Astrocyte of the cerebellum (primary cell): ENCODE results near the gene AGAP1.

Experiments
- DNase-seq: peaks from one replicate; pipeline ENCODE4 v3.0.0-alpha.2; 2011; ENCODE audit warnings: low read depth
- H3K4me3 ChIP-seq: 2 replicates; pipeline ENCODE4 v1.5.1; 2011; ENCODE audit warnings: mild to moderate bottlenecking, low read depth, low read length, moderate library complexity
- CTCF ChIP-seq: IDR thresholded peaks from 2 replicates; pipeline ENCODE4 v1.5.1; 2012; ENCODE audit warnings: low read length, low read depth, moderate library complexity, mild to moderate bottlenecking; ENCODE audit errors: missing control alignments
- in situ Hi-C: cut with HindIII; loops from 2 replicates; pipeline ENCODE4 v1.10.0; 2017; ENCODE audit warnings: low sequenced_read_pairs

AGAP1 gene

GRCh38 chr2:236156860-236157194 lies 663.0 kb downstream of the AGAP1 start:
- no peak overlapping the region for H3K4me3 ChIP-seq
- no peak for TF ChIP-seq CTCF
- in situ Hi-C loops: no loop called here
- no peak for DNase-seq

GRCh38 chr2:236157366-236157765 lies 663.5 kb downstream of the AGAP1 start:
- no peak for DNase-seq
- in situ Hi-C loops: no loop called here
- no peak for TF ChIP-seq CTCF

GRCh38 chr2:236157815-236158498 lies 664.1 kb downstream of the AGAP1 start:
- H3K4me3 ChIP-seq: no peak overlapping the region
- DNase-seq: no peak
- in situ Hi-C loops: no loop called here
- no peak for TF ChIP-seq CTCF

More at GRCh38 chr2:236157366-236157765, 663.5 kb downstream of the AGAP1 start:
- H3K4me3 ChIP-seq: no peak overlapping the region

DNA sequence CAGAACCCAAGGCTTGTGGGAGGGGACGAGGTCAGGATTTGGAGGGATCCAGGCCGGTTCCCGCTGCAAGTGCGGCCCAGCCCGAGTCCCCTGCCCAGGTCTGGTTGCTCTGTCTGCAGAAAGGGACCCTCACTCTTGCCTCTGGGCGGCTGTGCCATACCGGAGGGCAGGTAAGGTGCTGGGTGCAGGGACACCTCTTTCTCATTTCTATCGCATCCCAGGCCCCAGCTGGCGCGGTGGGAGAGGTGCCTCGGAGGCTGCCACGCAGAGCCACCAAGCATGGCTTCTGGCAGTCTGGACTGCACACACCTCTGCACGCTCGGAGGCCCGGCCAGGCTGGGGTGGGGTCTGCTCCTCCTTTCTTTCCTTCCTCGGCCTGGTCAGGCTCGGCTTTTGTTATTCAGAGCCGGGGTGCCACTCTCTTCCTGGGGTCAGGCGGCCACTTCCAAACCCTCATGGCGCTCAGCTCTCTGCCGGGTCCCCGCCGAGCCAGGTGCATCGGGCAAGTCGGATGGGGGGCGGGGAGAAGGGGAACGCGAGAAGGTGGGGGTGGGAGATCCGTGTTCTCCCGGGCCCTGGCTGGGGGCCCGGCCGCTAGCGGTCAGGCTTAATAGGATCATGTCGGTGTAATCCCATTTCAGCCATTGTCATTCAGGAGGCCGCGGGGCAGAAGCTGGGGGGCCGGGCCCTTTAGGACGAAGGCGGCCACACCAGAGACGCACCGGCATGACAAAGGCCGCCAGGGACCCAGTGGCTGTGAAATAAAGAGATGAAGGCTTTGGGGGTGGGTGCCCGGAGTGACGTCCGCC lies 665.3 kb downstream of the AGAP1 start:
- no peak overlapping the region for H3K4me3 ChIP-seq
- DNase-seq: no peak
- TF ChIP-seq CTCF: no peak
- in situ Hi-C loops: no loop called here

DNA sequence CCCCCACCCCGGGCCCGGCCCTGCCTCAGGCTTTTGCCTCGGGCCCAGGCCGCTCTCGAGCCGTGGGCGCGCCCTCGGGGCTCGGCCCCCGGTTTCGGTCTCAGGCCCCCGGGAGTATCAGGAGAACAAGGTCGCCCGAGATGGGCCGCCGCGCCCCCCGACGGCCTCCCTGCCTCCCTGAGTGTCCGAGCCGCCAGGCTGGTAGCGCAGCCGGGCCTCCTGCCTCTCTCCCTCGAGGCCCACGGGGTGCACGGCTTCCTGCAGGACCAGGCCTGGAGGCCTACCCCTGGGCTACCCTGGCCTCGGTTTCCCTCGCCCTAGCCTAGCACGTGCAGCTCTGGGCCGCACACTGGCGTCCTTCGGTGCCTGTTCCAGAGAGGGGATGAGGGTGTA lies 665.9 kb downstream of the AGAP1 start:
- TF ChIP-seq CTCF: no peak
- no peak overlapping the region for H3K4me3 ChIP-seq
- no peak for DNase-seq
- in situ Hi-C loops: no loop called here

DNA sequence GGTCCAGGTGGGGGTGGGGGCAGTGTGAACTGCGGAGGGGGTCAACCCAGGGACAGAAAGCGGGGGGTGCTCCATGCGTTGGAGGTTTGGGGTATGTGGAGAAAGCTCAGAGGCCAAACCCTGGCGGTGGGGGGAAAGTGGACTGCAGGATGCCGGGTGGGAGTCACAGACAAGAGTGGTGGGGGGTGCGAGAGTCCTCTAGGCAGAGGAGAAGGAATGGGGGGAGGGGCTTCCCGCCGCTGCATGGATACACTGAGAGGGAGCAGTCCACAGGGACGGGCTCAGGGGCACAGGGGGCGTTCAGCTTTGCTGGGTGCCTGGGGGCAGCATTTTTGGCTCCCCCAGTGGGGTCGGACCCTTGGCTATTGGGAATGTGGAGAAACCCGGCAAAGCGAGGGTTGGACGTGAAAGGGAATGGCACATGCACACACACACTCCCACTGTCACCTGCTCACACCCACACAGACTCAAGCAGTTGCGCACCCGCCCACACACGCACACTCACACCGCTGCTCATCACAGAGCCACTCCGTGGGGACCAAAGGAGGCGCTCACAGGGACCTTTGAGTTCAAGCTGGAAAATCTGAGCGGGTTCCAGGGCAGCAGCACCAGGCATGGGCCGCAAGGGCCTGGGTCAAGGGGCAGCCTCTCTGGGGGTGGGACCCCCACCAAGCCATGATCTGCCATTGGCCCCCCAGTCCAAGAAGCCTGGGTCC lies 666.7 kb downstream of the AGAP1 start:
- in situ Hi-C loops: no loop called here
- H3K4me3 ChIP-seq: no peak overlapping the region
- TF ChIP-seq CTCF: no peak
- no peak for DNase-seq
